ENCODE data around the gene WDR1. TPM values are rescaled to one million over a fixed set of nuclear protein-coding genes. Genes with fewer than 3 reads are reported as not detected.

WDR1 gene
- total and polyA plus RNA-seq, 4 donors = 85.8 to 148 (median 135) TPM

DNA sequence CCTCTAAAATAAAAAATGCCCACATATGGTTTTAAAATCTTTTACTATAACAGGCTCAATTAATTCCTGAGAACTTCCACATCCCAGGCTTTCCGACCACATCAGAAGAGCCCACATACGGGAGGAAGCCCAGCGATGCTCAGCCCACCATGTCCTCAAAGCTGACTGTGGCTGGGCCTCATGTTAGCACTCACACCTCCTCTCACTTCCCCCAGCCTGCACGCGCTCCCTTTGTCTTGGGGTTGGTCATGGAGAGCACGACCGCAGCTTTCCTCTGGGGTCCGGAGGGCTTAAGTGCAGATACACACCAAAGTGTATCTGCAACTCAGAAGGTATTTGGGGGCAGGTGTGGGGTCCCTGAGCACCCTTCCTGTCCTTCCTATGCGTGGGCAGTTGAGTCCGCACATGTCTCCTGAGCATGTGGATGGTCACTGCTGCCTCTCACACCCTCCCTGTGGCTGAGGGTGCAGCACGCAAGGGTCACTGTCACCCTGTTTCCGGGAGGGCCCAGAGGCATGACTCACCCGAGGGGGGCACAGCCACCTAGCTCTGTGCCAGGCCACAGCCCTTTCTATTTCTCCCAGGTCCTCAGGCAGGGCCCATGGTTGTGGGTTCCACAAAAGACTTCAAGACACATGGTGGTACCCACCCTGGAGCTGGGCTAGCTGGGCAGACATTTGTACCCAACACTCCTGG, 21.2 kb downstream of the WDR1 start:
- no peak overlapping the region for H3K4me3 ChIP-seq (ENCODE audit: low read depth, low read length)
- no peak for DNase-seq (ENCODE audit: low read depth in 4 of 6, low spot score in 6 of 6)
- H3K4me1 ChIP-seq (ENCODE audit: control insufficient read depth, insufficient read depth, low read length) = peaks cover 52% of the 10 kb centered on the region
- no peaks in the 10 kb centered on the region for H3K9me3 ChIP-seq (ENCODE audit: control insufficient read depth, insufficient read depth, low read length)
- H3K27me3 ChIP-seq (ENCODE audit: control insufficient read depth, insufficient read depth, low read length) = no peaks in the 10 kb centered on the region
- peaks cover 100% of the 10 kb centered on the region for H3K36me3 ChIP-seq (ENCODE audit: control insufficient read depth, insufficient read depth, low read length)
- WGBS (ENCODE audit: insufficient coverage) = 92% methylated on average over 7 of the region's 13 CpGs
- no peak overlapping the region for H3K27ac ChIP-seq (ENCODE audit: low read depth, low read length)

- 89% methylated on average over 10 of the region's 13 CpGs for WGBS (ENCODE audit: insufficient coverage)
- H3K4me1 ChIP-seq (ENCODE audit: control insufficient read depth, insufficient read depth, low read length) = peaks cover 46% of the 10 kb centered on the region
- no peak for DNase-seq (ENCODE audit: low read depth in 4 of 6, low spot score in 6 of 6)
- H3K27ac ChIP-seq (ENCODE audit: low read depth, low read length) = no peak overlapping the region
- no peak overlapping the region for H3K4me3 ChIP-seq (ENCODE audit: low read depth, low read length)
- H3K9me3 ChIP-seq (ENCODE audit: control insufficient read depth, insufficient read depth, low read length) = no peaks in the 10 kb centered on the region
- peaks cover 99% of the 10 kb centered on the region for H3K36me3 ChIP-seq (ENCODE audit: control insufficient read depth, insufficient read depth, low read length)
- no peaks in the 10 kb centered on the region for H3K27me3 ChIP-seq (ENCODE audit: control insufficient read depth, insufficient read depth, low read length)
These were observed 21.8 kb downstream of the WDR1 start for GRCh38 chr4:10094841-10095240.

DNA sequence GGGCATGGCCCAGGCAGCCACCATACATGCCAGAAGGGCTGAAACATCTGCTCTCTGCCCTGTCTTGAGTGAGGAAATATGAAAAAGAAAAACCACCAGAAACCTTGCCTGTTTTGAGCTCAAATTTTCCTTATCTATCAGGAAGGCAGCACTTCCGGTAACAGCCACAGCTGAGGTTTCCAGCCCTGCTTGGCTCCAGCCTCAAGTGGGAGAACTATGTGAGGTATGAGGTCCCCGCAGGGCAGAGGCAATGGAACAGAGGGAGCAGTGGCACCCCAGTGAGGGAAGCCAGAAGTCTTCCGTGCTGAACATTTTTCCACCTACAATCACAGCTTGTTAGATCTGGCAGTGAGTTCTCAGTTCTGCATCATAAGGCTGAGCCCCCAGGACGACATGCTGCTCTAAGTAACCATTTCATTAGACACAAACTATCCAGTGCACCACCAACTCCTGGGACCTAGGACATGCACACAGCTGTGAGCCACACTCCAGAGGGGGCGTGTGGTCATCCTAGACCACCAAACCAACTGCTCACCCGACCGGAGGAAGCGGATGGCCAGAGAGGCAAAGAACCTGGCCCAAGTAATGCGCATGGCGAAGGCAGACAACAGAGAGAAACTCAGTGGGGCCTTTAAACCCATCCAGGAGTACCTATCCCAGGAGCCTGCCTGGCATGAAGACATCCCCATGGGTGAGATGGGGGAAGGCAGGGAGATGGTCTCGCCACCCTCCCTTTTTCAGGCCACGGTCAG, 22.6 kb downstream of the WDR1 start:
- Histone ChIP-seq H3K4me1 (ENCODE audit: control insufficient read depth, insufficient read depth, low read length) (peaks cover 46% of the 10 kb centered on the region), H3K9me3 (ENCODE audit: control insufficient read depth, insufficient read depth, low read length) (no peaks in the 10 kb centered on the region), H3K4me3 (ENCODE audit: low read depth, low read length) (no peak overlapping the region), H3K36me3 (ENCODE audit: control insufficient read depth, insufficient read depth, low read length) (peaks cover 99% of the 10 kb centered on the region), H3K27ac (ENCODE audit: low read depth, low read length) (peak overlapping the region; percentile 10), H3K27me3 (ENCODE audit: control insufficient read depth, insufficient read depth, low read length) (no peaks in the 10 kb centered on the region)
- WGBS (ENCODE audit: insufficient coverage) = 93% methylated on average over 9 of the region's 12 CpGs
- peak in 1 of 6 donors; percentile 59 for DNase-seq (ENCODE audit: low read depth in 4 of 6, low spot score in 6 of 6)

GRCh38 chr4:10093271-10093621, 23.4 kb downstream of the WDR1 start:
- Histone ChIP-seq H3K4me1 (ENCODE audit: control insufficient read depth, insufficient read depth, low read length) (peaks cover 42% of the 10 kb centered on the region), H3K9me3 (ENCODE audit: control insufficient read depth, insufficient read depth, low read length) (no peaks in the 10 kb centered on the region), H3K27me3 (ENCODE audit: control insufficient read depth, insufficient read depth, low read length) (no peaks in the 10 kb centered on the region), H3K27ac (ENCODE audit: low read depth, low read length) (peak overlapping the region; percentile 10), H3K36me3 (ENCODE audit: control insufficient read depth, insufficient read depth, low read length) (peaks cover 99% of the 10 kb centered on the region), H3K4me3 (ENCODE audit: low read depth, low read length) (no peak overlapping the region)
- no peak for DNase-seq (ENCODE audit: low read depth in 4 of 6, low spot score in 6 of 6)
- 84% methylated on average over 11 of the region's 11 CpGs for WGBS (ENCODE audit: insufficient coverage)

- Histone ChIP-seq H3K27ac (ENCODE audit: low read depth, low read length) (peak overlapping the region; percentile 10), H3K4me1 (ENCODE audit: control insufficient read depth, insufficient read depth, low read length) (peaks cover 42% of the 10 kb centered on the region), H3K36me3 (ENCODE audit: control insufficient read depth, insufficient read depth, low read length) (peaks cover 99% of the 10 kb centered on the region)
These were observed 23.9 kb downstream of the WDR1 start for GRCh38 chr4:10092481-10093270.

GRCh38 chr4:10091531-10092181, 24.9 kb downstream of the WDR1 start:
- H3K9me3 ChIP-seq (ENCODE audit: control insufficient read depth, insufficient read depth, low read length) = no peaks in the 10 kb centered on the region
- peaks cover 36% of the 10 kb centered on the region for H3K4me1 ChIP-seq (ENCODE audit: control insufficient read depth, insufficient read depth, low read length)
- DNase-seq (ENCODE audit: low read depth in 4 of 6, low spot score in 6 of 6) = no peak
- H3K36me3 ChIP-seq (ENCODE audit: control insufficient read depth, insufficient read depth, low read length) = peaks cover 99% of the 10 kb centered on the region
- WGBS (ENCODE audit: insufficient coverage) = 91% methylated on average over 17 of the region's 19 CpGs
- H3K27ac ChIP-seq (ENCODE audit: low read depth, low read length) = no peak overlapping the region
- no peaks in the 10 kb centered on the region for H3K27me3 ChIP-seq (ENCODE audit: control insufficient read depth, insufficient read depth, low read length)
- no peak overlapping the region for H3K4me3 ChIP-seq (ENCODE audit: low read depth, low read length)

More at GRCh38 chr4:10092481-10093270, 23.9 kb downstream of the WDR1 start:
- H3K4me3 ChIP-seq (ENCODE audit: low read depth, low read length) = no peak overlapping the region
- no peak for DNase-seq (ENCODE audit: low read depth in 4 of 6, low spot score in 6 of 6)
- 48% methylated on average over 16 of the region's 19 CpGs for WGBS (ENCODE audit: insufficient coverage)
- H3K9me3 ChIP-seq (ENCODE audit: control insufficient read depth, insufficient read depth, low read length) = no peaks in the 10 kb centered on the region
- H3K27me3 ChIP-seq (ENCODE audit: control insufficient read depth, insufficient read depth, low read length) = no peaks in the 10 kb centered on the region

DNA sequence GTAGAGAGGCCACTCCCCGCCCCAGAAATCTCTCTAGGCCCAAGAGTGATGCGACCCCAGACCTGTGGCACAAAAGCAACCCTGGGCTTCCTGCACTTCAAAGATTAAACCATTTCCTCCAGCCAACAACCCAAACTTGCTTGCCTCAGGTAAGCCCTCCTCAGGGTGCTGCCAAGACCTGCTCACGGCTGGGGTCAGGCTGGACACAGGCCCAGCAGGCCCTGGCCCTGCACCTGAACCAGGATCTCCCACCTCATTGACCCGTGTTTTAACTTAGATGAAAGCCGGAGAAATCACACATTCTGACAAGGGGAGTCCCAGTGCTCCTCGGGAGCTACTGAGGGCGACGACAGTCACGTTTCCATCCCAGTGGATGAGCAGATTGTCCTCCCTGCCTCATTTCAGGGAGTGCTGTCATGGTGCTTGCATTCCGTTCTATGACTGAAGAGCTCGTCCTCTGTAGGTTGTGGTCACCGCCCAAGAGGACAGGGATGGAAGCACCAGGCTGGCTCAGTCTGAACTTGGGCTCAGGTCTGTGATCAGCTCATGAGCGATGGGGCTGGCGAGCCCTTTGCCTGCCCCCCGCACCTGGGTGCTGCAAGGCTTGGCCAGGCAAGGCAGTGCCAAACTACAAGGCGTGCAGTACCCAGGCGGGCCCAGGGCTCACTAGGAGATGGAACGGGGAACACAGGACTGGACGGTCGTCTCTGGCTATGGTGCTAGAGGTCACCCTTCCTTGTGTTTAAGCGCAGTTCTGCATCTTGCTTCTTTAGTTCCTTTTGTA, 25.9 kb downstream of the WDR1 start:
- no peaks in the 10 kb centered on the region for H3K9me3 ChIP-seq (ENCODE audit: control insufficient read depth, insufficient read depth, low read length)
- no peak for DNase-seq (ENCODE audit: low read depth in 4 of 6, low spot score in 6 of 6)
- H3K36me3 ChIP-seq (ENCODE audit: control insufficient read depth, insufficient read depth, low read length) = peaks cover 99% of the 10 kb centered on the region
- no peak overlapping the region for H3K27ac ChIP-seq (ENCODE audit: low read depth, low read length)
- H3K4me1 ChIP-seq (ENCODE audit: control insufficient read depth, insufficient read depth, low read length) = peaks cover 28% of the 10 kb centered on the region
- WGBS (ENCODE audit: insufficient coverage) = 94% methylated on average over 19 of the region's 21 CpGs
- no peak overlapping the region for H3K4me3 ChIP-seq (ENCODE audit: low read depth, low read length)
- H3K27me3 ChIP-seq (ENCODE audit: control insufficient read depth, insufficient read depth, low read length) = no peaks in the 10 kb centered on the region

- H3K27me3 ChIP-seq (ENCODE audit: control insufficient read depth, insufficient read depth, low read length) = no peaks in the 10 kb centered on the region
- H3K4me3 ChIP-seq (ENCODE audit: low read depth, low read length) = no peak overlapping the region
- 86% methylated on average over 9 of the region's 11 CpGs for WGBS (ENCODE audit: insufficient coverage)
- no peak overlapping the region for H3K27ac ChIP-seq (ENCODE audit: low read depth, low read length)
- H3K4me1 ChIP-seq (ENCODE audit: control insufficient read depth, insufficient read depth, low read length) = peaks cover 21% of the 10 kb centered on the region
- DNase-seq (ENCODE audit: low read depth in 4 of 6, low spot score in 6 of 6) = no peak
- H3K9me3 ChIP-seq (ENCODE audit: control insufficient read depth, insufficient read depth, low read length) = no peaks in the 10 kb centered on the region
- peaks cover 99% of the 10 kb centered on the region for H3K36me3 ChIP-seq (ENCODE audit: control insufficient read depth, insufficient read depth, low read length)
These were observed 27.3 kb downstream of the WDR1 start for GRCh38 chr4:10089346-10089745.
